ENCODE results near the gene ELP4.

DNA sequence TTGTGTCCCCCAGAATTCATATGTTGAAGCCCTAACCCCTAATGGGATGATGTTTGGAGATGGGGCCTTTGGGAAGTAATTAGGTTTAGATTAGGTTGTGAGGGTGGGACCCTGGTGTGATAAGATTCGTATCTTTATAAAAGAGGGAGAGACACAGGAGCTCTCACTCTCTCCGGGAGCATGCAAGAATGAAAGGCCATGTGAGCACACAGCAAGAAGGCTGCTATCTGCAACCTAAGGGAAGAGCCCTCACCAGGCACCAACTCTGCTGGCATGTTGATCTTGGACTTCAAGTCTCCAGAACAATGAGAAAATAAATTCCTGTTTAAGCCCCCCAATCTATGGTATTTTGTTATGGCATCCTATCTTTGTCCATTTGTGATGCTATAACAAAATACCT, 97.3 kb downstream of the ELP4 start:
- TF ChIP-seq POLR2A (IDR thresholded peaks at IDR 0.05) = no peak
- TF ChIP-seq, protein P1, sequence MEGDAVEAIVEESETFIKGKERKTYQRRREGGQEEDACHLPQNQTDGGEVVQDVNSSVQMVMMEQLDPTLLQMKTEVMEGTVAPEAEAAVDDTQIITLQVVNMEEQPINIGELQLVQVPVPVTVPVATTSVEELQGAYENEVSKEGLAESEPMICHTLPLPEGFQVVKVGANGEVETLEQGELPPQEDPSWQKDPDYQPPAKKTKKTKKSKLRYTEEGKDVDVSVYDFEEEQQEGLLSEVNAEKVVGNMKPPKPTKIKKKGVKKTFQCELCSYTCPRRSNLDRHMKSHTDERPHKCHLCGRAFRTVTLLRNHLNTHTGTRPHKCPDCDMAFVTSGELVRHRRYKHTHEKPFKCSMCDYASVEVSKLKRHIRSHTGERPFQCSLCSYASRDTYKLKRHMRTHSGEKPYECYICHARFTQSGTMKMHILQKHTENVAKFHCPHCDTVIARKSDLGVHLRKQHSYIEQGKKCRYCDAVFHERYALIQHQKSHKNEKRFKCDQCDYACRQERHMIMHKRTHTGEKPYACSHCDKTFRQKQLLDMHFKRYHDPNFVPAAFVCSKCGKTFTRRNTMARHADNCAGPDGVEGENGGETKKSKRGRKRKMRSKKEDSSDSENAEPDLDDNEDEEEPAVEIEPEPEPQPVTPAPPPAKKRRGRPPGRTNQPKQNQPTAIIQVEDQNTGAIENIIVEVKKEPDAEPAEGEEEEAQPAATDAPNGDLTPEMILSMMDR (IDR thresholded peaks at IDR 0.05) = no peak
